GM06990 (cell line): Measurements from ENCODE around the gene POLR2A.

ENCODE experiments used
- DNase-seq: peaks from one replicate; pipeline ENCODE4 v3.0.0-alpha.2; 2011; ENCODE audit not compliant: insufficient read length; ENCODE audit errors: extremely low read depth
- H3K27me3 ChIP-seq: replicated peaks from 2 replicates; pipeline ENCODE4 v1.6.0; 2011; ENCODE audit warnings: low read length; ENCODE audit not compliant: control insufficient read depth, insufficient read depth
- H3K36me3 ChIP-seq: 2 replicates; pipeline ENCODE4 v1.5.1; 2011; ENCODE audit warnings: low read length; ENCODE audit not compliant: control insufficient read depth, insufficient read depth
- H3K4me3 ChIP-seq: replicated peaks from 2 replicates; pipeline ENCODE4 v1.5.1; 2011; ENCODE audit warnings: low read depth, mild to moderate bottlenecking, control low read depth, low read length
- TF ChIP-seq, protein P1 (sequence below): IDR thresholded peaks from 2 replicates; pipeline ENCODE4 v1.5.1; 2011; ENCODE audit warnings: low read length, control low read depth, mild to moderate bottlenecking, inconsistent platforms; ENCODE audit not compliant: insufficient read depth, poor library complexity, severe bottlenecking

Gene POLR2A

DNA sequence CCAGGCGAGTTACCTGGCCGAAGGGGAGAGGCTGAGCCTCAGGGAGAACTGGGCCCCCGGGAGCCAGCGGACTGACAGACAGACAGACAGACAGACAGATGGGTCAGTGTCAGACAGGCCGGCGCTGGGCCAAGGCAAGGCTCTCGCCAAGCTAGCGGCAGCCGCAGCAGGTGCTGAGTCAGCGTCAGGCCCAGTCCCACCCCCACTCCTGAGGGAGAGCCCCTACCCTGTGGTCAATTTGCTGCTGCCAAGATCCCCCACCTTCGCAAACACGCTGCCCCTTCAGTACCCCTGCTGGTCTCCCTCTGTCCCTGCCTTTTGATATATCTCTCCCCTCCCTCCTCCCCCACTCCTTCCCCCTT, 43.4 kb upstream of the POLR2A start:
- TF ChIP-seq, protein P1, sequence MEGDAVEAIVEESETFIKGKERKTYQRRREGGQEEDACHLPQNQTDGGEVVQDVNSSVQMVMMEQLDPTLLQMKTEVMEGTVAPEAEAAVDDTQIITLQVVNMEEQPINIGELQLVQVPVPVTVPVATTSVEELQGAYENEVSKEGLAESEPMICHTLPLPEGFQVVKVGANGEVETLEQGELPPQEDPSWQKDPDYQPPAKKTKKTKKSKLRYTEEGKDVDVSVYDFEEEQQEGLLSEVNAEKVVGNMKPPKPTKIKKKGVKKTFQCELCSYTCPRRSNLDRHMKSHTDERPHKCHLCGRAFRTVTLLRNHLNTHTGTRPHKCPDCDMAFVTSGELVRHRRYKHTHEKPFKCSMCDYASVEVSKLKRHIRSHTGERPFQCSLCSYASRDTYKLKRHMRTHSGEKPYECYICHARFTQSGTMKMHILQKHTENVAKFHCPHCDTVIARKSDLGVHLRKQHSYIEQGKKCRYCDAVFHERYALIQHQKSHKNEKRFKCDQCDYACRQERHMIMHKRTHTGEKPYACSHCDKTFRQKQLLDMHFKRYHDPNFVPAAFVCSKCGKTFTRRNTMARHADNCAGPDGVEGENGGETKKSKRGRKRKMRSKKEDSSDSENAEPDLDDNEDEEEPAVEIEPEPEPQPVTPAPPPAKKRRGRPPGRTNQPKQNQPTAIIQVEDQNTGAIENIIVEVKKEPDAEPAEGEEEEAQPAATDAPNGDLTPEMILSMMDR = no peak
- Histone ChIP-seq H3K27me3 (no peaks in the 10 kb centered on the region), H3K4me3 (peak overlapping the region; percentile 68), H3K36me3 (no peaks in the 10 kb centered on the region; the same call in 1 of the 2 replicates)
- peak; percentile 53 for DNase-seq

DNA sequence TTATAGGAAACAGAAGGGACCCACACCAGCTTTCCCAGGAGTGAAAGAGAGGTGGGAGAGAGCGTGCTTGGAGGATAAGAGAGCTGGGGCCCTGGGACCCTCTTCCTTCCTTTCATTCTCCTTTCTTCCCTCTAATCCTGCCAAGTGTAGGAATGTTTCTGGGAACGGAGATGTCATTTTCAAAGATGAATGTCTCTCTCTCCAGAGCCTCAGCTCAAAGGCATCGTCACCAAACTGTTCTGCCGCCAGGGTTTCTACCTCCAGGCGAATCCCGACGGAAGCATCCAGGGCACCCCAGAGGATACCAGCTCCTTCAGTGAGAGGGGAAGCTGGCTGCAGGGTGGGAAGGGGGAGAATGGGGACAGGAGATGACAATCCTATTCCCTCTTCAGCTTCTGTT, 42.9 kb upstream of the POLR2A start:
- H3K4me3 ChIP-seq = no peak overlapping the region
- DNase-seq = no peak
- H3K36me3 ChIP-seq = no peaks in the 10 kb centered on the region; the same call in 1 of the 2 replicates
- TF ChIP-seq, protein P1 = no peak
- no peaks in the 10 kb centered on the region for H3K27me3 ChIP-seq

DNA sequence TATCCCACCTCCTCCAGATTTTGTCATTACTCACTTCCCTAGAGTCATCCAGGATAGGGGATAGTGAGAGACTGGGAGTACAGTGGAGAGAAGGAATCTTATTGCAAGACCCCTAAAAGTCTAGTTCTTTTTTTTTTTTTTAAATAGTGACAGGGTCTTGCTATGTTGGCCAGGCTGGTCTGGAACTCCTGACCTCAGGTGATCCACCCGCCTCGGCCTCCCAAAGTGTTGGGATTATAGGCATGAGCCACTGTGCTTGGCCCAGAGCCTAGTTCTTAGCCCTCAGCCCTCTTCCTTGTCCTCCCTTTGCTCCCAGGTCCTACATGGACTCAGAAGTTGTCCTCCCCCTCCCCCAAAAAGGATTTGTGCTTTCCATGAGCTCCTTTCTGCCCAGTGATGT, 42.0 kb upstream of the POLR2A start:
- DNase-seq = no peak
- H3K36me3 ChIP-seq = no peaks in the 10 kb centered on the region; the same call in 1 of the 2 replicates
- TF ChIP-seq, protein P1 = no peak
- no peak overlapping the region for H3K4me3 ChIP-seq
- no peaks in the 10 kb centered on the region for H3K27me3 ChIP-seq

DNA sequence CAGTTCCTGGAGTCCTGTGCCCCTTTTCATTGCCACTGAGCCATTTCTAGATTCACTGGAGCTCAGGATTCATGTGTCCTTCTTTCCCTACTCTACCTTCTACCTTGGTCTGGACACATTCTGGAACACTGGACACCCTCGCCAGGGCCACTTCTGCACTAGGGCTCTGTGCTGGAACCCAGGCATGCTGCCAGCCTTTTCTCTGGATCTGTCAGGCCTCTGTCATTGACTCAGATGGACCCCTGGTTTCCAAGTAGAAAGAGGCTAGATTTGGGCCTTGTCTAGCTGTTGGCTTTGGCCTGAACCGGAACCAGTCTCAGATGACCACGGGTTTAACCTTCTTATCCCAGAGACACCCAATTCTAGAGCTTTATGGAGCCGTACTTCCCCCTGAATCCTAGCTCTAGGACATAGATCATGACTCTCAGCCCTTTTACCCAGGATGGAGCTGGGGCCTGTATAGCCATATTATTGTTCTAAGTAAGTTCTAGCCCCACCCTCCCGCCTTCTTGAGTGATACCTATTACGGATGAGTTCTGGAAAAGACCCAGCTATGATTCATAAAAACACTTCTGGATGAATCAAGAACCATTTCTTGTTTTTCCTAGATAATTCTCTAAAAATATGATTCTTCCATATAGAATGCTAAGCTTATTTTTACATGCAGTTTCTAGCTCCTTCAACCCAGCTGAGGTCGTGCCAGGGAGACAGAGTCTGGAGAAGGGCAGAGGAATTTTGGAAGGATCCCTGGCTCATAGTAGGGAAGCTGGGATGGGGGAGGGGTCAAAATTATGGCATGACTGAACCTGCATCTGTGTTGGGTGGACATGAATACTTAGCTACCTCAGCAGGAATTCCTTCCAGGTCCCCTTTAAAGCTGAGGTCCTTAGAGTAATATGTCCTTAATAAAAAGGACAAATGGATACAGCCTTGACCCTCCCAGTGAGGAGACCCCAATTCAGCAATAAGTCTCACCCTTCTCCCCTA, 40.4 kb upstream of the POLR2A start:
- H3K4me3 ChIP-seq = no peak overlapping the region
- TF ChIP-seq, protein P1 = no peak
- H3K27me3 ChIP-seq = no peaks in the 10 kb centered on the region
- no peaks in the 10 kb centered on the region for H3K36me3 ChIP-seq
- no peak for DNase-seq

DNA sequence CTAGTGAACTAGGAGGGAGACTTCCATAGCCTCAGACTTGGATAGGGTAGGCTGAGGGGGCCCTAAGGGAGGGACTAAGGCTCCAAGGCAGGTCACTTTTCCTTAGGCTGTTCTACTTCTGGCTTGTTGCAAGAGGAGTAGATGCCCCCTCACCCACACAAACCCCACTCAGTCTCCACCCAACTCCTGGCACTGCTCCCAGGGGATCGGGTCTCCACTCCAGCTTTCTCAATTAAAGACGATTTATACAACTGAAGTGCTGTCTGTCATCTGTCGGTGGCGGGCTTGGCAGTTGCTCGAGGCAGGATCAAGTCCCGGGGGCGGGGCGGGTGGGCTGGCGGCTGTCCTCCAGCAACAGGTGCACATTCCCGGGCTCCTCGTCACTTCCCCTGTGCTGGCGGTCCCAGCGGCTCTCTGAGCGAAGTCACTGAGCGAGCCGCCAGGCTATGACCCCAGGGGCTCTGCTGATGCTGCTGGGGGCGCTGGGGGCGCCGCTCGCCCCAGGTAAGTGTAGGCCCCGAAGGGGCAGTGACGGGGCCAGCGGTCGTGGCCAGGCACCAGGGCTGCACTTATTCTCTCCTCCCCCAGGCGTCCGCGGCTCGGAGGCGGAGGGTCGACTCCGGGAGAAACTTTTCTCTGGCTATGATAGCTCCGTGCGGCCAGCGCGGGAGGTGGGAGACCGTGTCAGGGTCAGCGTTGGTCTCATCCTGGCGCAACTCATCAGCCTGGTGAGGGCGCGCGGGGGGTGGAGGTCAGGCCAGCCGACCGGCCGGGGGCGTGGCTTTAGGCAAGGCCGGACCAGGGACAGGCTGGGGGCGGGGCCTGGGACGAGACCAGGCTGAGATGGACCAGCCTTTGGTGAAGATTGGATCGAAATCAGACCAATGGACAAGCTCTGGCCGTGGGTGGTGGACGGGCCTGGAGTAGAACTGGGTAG, 39.2 kb upstream of the POLR2A start, which contains the start of gene CHRNB1:
Gene CHRNB1 (plus strand): TSS at position 380 of the 937 bp plus-strand sequence. CDS start 67 bp downstream, at position 447.
- peak within 1 kb of the TSS; percentile 27 for H3K4me3 ChIP-seq
- TF ChIP-seq, protein P1 = peak; percentile 11
- DNase-seq = no peak
- H3K27me3 ChIP-seq = no peaks in the 10 kb centered on the region
- no peaks in the 10 kb centered on the region for H3K36me3 ChIP-seq
